ENCODE results near the gene GREB1L. TPM values are rescaled to one million over a fixed set of nuclear protein-coding genes. Genes with fewer than 3 reads are reported as not detected.
"Not testable (repeated sequence)": the region's sequence is repeated elsewhere in the genome, so short reads cannot be mapped to it uniquely, and the experiment has no call there.

Gene GREB1L
- total and polyA plus RNA-seq, 5 donors: 7.4 to 31.4 (median 23.4) TPM

GRCh38 chr18:21362831-21363230, 120.8 kb downstream of the GREB1L start:
- Histone ChIP-seq H3K4me3 (ENCODE audit: low read length) (no peak overlapping the region), H3K9me3 (ENCODE audit: control insufficient read depth, low read length) (no peaks in the 10 kb centered on the region), H3K4me1 (ENCODE audit: control insufficient read depth, insufficient read depth, low read length) (no peaks in the 10 kb centered on the region), H3K27ac (ENCODE audit: low read length) (no peak overlapping the region), H3K27me3 (ENCODE audit: control insufficient read depth, insufficient read depth) (no peaks in the 10 kb centered on the region)
- ATAC-seq: no peak
- 50% methylated on average over 1 of the region's 1 CpG for WGBS
- intact Hi-C loops (cut with DNase I): loop anchor here in 1 of 4 donors (10.0 kb wide), 1 partner anchor 58 kb away; no protein-coding TSS in a partner anchor
- DNase-seq: no peak

GRCh38 chr18:21363348-21363747, 121.3 kb downstream of the GREB1L start:
- ATAC-seq: no peak
- no peaks in the 10 kb centered on the region for H3K9me3 ChIP-seq (ENCODE audit: control insufficient read depth, low read length)
- WGBS: 0% methylated on average over 1 of the region's 1 CpG
- intact Hi-C loops (cut with DNase I): loop anchor here in 1 of 4 donors (10.0 kb wide), 1 partner anchor 59 kb away; no protein-coding TSS in a partner anchor
- H3K4me1 ChIP-seq (ENCODE audit: control insufficient read depth, insufficient read depth, low read length): no peaks in the 10 kb centered on the region
- no peaks in the 10 kb centered on the region for H3K27me3 ChIP-seq (ENCODE audit: control insufficient read depth, insufficient read depth)
- no peak overlapping the region for H3K27ac ChIP-seq (ENCODE audit: low read length)
- DNase-seq: no peak
- no peak overlapping the region for H3K4me3 ChIP-seq (ENCODE audit: low read length)

DNA sequence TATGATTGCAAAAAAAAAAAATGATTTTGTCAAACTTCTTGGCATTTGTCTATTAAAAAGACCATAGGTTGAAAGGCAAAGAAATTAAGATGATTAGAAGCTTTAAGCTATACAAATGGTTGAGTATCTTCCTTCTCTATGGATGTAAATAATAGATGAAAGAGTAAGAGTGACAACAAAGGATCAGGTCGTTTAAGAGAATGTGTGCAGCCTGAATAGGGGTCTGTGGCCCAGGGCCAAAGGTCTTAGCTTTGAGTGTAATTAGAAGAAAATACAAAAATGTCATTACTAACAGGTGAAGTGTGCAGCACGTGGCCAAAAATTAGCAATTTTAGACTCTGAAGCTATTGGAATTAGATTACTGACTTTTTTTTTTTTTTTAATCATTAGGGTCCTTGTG, 122.4 kb downstream of the GREB1L start:
- ATAC-seq (no peak), DNase-seq (no peak)
- H3K4me3 ChIP-seq (ENCODE audit: low read length): no peak overlapping the region
- no peak overlapping the region for H3K27ac ChIP-seq (ENCODE audit: low read length)
- no peaks in the 10 kb centered on the region for H3K27me3 ChIP-seq (ENCODE audit: control insufficient read depth, insufficient read depth)
- whole genome bisulfite sequencing: 56% methylated on average over 2 of the region's 2 CpGs
- no peaks in the 10 kb centered on the region for H3K9me3 ChIP-seq (ENCODE audit: control insufficient read depth, low read length)
- no peaks in the 10 kb centered on the region for H3K4me1 ChIP-seq (ENCODE audit: control insufficient read depth, insufficient read depth, low read length)
- intact Hi-C loops (cut with DNase I): loop anchor here in 1 of 4 donors (10.0 kb wide), 1 partner anchor 60 kb away; no protein-coding TSS in a partner anchor

GRCh38 chr18:21366896-21367295, 124.9 kb downstream of the GREB1L start:
- Histone ChIP-seq H3K27me3 (ENCODE audit: control insufficient read depth, insufficient read depth) (no peaks in the 10 kb centered on the region), H3K9me3 (ENCODE audit: control insufficient read depth, low read length) (no peaks in the 10 kb centered on the region), H3K4me1 (ENCODE audit: control insufficient read depth, insufficient read depth, low read length) (no peaks in the 10 kb centered on the region), H3K27ac (ENCODE audit: low read length) (no peak overlapping the region), H3K4me3 (ENCODE audit: low read length) (no peak overlapping the region)
- intact Hi-C loops (cut with DNase I): loop anchor here in 1 of 4 donors (10.0 kb wide), 1 partner anchor 62 kb away; no protein-coding TSS in a partner anchor
- no peak for DNase-seq
- WGBS: 88% methylated on average over 2 of the region's 2 CpGs
- no peak for ATAC-seq

DNA sequence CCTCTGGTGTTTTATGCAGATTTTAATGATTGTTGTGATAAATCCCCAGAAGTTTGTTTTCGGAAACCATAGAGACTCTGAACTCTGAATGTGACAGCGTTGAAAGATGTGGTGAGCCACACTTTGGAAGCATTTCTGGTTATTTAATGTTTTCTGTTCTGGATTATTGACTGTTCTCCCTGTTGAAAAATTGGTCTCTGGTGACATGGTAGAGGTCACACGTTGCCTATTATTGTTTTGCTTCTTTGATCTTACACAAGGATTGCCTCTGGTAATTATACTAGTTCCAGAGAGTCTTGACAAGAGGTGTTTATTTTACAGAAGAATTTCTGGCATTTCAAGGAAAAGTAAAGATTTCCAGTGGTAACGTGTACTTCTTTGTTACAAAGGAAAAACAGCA, 127.1 kb downstream of the GREB1L start:
- 46% methylated on average over 4 of the region's 4 CpGs for whole genome bisulfite sequencing
- Histone ChIP-seq H3K4me1 (ENCODE audit: control insufficient read depth, insufficient read depth, low read length) (no peaks in the 10 kb centered on the region), H3K27ac (ENCODE audit: low read length) (no peak overlapping the region), H3K27me3 (ENCODE audit: control insufficient read depth, insufficient read depth) (no peaks in the 10 kb centered on the region), H3K9me3 (ENCODE audit: control insufficient read depth, low read length) (no peaks in the 10 kb centered on the region), H3K4me3 (ENCODE audit: low read length) (no peak overlapping the region)
- DNase-seq (no peak), ATAC-seq (no peak)
- intact Hi-C loops (cut with DNase I): loop anchor here in 1 of 4 donors (10.0 kb wide), 1 partner anchor 64 kb away; no protein-coding TSS in a partner anchor

DNA sequence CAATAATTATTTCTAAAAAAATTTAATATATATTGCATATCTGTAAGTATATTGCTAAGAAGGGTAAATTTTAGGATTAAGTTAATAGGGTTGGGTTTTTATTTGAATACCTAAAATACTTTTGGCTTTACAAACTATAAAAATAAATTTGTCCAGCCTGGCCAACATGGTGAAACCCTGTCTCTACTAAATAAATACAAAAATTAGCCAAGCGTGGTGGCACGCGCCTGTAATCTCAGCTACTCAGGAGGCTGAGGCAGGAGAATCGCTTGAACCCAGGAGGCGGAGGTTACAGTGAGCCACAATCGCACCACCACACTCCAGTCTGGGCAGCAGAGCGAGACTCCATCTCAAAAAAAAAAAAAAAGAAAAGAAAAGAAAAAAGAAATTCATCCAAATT, 127.6 kb downstream of the GREB1L start:
- ATAC-seq; DNase-seq; H3K27me3 ChIP-seq (ENCODE audit: control insufficient read depth, insufficient read depth); H3K4me1 ChIP-seq (ENCODE audit: control insufficient read depth, insufficient read depth, low read length); H3K27ac ChIP-seq (ENCODE audit: low read length); H3K4me3 ChIP-seq (ENCODE audit: low read length); H3K9me3 ChIP-seq (ENCODE audit: control insufficient read depth, low read length): not testable (repeated sequence)
- intact Hi-C loops (cut with DNase I): loop anchor here in 1 of 4 donors (10.0 kb wide), 1 partner anchor 65 kb away; no protein-coding TSS in a partner anchor
- 95% methylated on average over 7 of the region's 7 CpGs for WGBS

DNA sequence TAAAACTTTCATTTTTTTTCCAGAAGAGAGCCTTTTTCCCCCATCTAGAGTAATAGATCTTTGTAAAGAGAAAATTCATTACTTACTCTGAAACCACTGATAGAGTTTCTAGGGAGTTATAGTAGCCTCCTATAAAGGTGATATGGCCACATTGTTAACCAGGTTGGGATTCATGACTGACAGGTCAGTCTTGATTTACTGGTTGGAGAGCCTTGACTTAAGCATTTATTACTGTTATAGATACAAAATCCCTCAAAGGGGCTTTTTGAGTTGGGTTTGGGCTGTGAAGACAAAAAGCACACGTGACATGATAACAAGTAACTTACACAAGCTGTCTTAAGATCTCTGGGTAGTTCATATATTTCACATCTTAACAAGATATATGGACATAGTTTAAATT, 141.0 kb downstream of the GREB1L start:
- Histone ChIP-seq H3K27me3 (ENCODE audit: control insufficient read depth, insufficient read depth) (no peaks in the 10 kb centered on the region), H3K4me1 (ENCODE audit: control insufficient read depth, insufficient read depth, low read length) (no peaks in the 10 kb centered on the region), H3K27ac (ENCODE audit: low read length) (no peak overlapping the region), H3K9me3 (ENCODE audit: control insufficient read depth, low read length) (no peaks in the 10 kb centered on the region), H3K4me3 (ENCODE audit: low read length) (no peak overlapping the region)
- 89% methylated on average over 1 of the region's 1 CpG for WGBS
- no peak for DNase-seq
- ATAC-seq: no peak
- intact Hi-C loops (cut with DNase I): no loop called here

DNA sequence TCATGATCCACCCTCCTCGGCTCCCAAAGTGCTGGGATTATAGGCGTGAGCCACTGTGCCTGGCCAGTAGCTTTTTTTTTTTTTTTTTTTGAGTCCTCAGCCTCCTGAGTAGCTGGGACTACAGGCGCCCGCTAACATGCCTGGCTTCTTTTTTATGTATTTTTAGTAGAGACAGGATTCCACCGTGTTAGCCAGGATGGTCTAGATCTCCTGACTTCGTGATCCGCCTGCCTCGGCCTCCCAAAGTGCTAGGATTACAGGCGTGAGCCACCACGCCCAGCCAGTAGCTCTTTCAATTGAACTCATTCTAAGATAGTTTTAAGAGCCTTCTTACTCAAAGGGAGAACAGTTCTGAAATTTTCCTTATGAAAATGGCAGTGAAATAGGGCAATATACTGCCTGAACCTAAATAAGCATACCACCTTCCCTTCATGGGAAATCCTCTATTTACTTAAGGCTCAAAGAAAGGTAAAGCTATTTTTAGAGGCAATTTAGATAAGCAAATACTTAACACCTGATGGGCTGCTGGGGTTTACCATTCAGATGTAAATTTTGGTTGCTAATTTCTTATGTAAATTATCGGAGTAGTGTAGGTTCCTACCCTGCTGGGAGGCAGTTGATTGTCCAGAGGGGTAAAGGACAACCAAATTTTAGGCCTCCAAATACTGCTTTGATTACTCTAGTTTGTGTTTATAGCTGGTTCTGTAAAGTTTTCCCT, 144.7 kb downstream of the GREB1L start:
- DNase-seq (no peak), ATAC-seq (no peak)
- intact Hi-C loops (cut with DNase I): no loop called here
- Histone ChIP-seq H3K4me1 (ENCODE audit: control insufficient read depth, insufficient read depth, low read length) (no peaks in the 10 kb centered on the region), H3K4me3 (ENCODE audit: low read length) (no peak overlapping the region), H3K27me3 (ENCODE audit: control insufficient read depth, insufficient read depth) (no peaks in the 10 kb centered on the region), H3K9me3 (ENCODE audit: control insufficient read depth, low read length) (no peaks in the 10 kb centered on the region), H3K27ac (ENCODE audit: low read length) (no peak overlapping the region)
- WGBS: 83% methylated on average over 11 of the region's 11 CpGs

DNA sequence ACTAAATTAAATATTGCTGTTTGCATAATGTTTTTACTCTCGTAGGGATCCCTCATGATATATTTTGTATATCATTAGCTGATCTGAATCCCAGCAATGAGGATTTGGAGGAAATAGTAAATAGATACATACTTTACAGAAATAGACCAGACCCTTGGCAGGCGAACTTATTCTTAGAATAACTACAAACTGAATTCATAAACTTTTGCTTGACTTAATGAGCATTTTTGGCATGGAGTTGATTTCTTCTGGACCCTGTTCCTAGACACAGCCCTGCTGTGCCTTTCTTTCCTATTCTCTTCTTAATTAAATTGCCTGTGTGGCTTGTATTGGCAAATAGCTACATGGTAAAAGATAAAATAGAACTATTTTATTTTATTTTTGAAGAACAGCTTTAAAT, 145.9 kb downstream of the GREB1L start:
- ATAC-seq (no peak), DNase-seq (no peak)
- Histone ChIP-seq H3K27me3 (ENCODE audit: control insufficient read depth, insufficient read depth) (no peaks in the 10 kb centered on the region), H3K27ac (ENCODE audit: low read length) (no peak overlapping the region), H3K4me3 (ENCODE audit: low read length) (no peak overlapping the region), H3K4me1 (ENCODE audit: control insufficient read depth, insufficient read depth, low read length) (no peaks in the 10 kb centered on the region), H3K9me3 (ENCODE audit: control insufficient read depth, low read length) (no peaks in the 10 kb centered on the region)
- WGBS: 48% methylated on average over 2 of the region's 2 CpGs
- intact Hi-C loops (cut with DNase I): no loop called here

DNA sequence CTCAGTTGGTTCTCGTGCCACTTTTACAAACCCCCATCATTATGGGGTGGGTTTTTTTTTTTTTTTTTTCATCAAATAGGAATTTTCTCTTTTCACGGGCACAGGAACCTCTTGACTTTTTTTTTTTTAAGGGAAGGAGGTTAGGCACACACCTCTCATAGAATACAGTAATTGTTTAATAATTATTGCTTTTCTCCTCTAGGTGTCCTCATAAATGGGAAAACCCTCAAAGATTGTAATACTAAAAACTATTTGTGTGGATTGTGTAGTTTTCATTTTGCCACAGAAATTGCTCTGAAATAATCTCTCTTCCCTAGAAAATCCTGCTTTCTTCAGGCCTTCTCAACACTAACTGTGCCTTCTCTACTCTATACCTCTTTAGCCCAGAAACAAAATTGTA, 147.3 kb downstream of the GREB1L start:
- Histone ChIP-seq H3K27me3 (ENCODE audit: control insufficient read depth, insufficient read depth) (no peaks in the 10 kb centered on the region), H3K27ac (ENCODE audit: low read length) (no peak overlapping the region), H3K4me3 (ENCODE audit: low read length) (no peak overlapping the region), H3K9me3 (ENCODE audit: control insufficient read depth, low read length) (no peaks in the 10 kb centered on the region), H3K4me1 (ENCODE audit: control insufficient read depth, insufficient read depth, low read length) (no peaks in the 10 kb centered on the region)
- ATAC-seq: no peak
- intact Hi-C loops (cut with DNase I): no loop called here
- WGBS: 88% methylated on average over 2 of the region's 2 CpGs
- DNase-seq: no peak

- H3K27ac ChIP-seq (ENCODE audit: low read length): no peak overlapping the region
- H3K27me3 ChIP-seq (ENCODE audit: control insufficient read depth, insufficient read depth): no peaks in the 10 kb centered on the region
- H3K4me3 ChIP-seq (ENCODE audit: low read length): no peak overlapping the region
- ATAC-seq (no peak), DNase-seq (no peak)
- intact Hi-C loops (cut with DNase I): no loop called here
- no peaks in the 10 kb centered on the region for H3K9me3 ChIP-seq (ENCODE audit: control insufficient read depth, low read length)
- H3K4me1 ChIP-seq (ENCODE audit: control insufficient read depth, insufficient read depth, low read length): no peaks in the 10 kb centered on the region
- WGBS: 98% methylated on average over 1 of the region's 1 CpG
These were observed 147.9 kb downstream of the GREB1L start for GRCh38 chr18:21389903-21390302.
